ENCODE data around the gene PNLDC1.
"Not testable (repeated sequence)": the region's sequence is repeated elsewhere in the genome, so short reads cannot be mapped to it uniquely, and the experiment has no call there.

Gene PNLDC1

DNA sequence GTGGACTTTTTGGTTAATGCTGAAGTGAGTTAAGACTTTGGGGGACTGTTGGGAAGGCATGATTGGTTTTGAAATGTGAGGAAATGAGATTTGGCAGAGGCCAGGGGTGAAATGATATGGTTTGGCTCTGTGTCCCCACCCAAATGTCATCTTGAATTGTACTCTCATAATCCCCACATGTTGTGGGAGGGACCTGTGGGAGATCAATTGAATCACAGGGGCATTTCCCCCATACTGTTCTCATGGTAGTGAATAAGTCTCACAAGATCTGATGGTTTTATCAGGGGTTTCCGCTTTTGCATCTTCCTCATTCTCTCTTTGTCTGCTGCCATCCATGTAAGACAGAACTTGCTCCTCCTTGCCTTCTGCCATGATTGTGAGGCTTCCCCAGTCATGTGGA, 49.8 kb downstream of the PNLDC1 start:
- DNase-seq (ENCODE audit: low read depth): not testable (repeated sequence)

- DNase-seq (ENCODE audit: low read depth): peak; percentile 16
Observed at GRCh38 chr6:159852877-159853276, 52.8 kb downstream of the PNLDC1 start.

GRCh38 chr6:159853754-159854153, 53.7 kb downstream of the PNLDC1 start:
- no peak for DNase-seq (ENCODE audit: low read depth)

DNA sequence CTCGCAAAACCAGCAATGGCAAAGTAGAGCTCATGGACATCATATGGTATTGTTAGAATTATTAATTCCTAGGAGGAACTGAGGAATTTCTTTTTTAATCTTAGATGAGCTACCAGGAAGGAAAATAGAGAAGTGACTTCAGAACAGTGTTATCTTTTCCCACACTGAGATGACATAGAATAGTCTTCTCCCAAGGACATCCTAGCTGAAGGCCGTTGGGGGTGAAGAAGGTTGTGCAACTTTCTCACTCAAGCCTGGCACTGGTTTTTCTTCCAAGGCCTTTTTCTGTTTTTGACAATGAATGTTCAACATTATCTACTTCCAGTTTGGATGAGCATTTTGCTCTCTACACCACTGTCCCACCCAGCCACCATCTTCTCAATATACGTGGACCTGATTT, 54.9 kb downstream of the PNLDC1 start:
- peak; percentile 12 for DNase-seq (ENCODE audit: low read depth)

- no peak for DNase-seq (ENCODE audit: low read depth)
Observed at GRCh38 chr6:159858259-159858658, 58.2 kb downstream of the PNLDC1 start.

DNA sequence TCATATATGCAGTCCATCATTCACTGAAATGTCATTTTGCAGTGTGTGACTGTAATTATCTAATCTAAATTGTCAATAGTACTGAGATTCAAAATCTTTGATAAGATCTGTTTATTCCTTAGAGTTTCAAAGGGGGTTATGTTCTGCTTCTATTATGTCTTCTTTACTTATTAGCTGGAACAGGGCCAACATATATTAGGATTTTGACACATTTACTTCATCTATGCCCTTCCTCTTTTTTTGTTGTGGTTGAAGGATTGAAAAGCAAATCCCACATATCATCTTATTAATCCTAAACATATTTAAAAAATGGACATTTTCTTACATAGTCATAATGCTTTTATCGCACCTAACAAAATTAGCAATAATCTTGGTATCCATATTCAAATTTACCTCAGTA, 60.4 kb downstream of the PNLDC1 start:
- DNase-seq (ENCODE audit: low read depth): no peak

- DNase-seq (ENCODE audit: low read depth): no peak
Observed at GRCh38 chr6:159862103-159862502, 62.0 kb downstream of the PNLDC1 start.

DNA sequence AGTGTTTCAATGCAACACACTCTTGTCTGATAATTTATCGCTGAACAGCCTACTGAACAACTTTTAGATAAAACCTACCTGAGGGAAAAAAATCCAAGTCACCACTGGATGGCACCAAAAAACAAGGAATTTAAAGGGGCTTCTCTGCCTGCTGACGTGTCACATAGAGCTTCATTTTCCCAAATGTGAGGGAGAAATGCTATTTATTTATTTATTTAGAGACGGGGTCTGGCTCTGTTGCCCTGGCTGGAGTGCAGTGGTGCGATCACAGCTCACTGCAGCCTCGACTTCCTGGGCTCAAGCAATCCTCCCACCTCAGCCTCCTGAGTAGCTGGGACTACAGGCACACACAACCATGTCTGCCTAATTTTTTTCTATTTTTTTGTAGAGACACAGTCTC, 63.3 kb downstream of the PNLDC1 start:
- peak; percentile 59 for DNase-seq (ENCODE audit: low read depth)

GRCh38 chr6:159865226-159865920, 65.3 kb downstream of the PNLDC1 start:
- DNase-seq (ENCODE audit: low read depth): no peak

GRCh38 chr6:159866286-159867247, 66.5 kb downstream of the PNLDC1 start:
- DNase-seq (ENCODE audit: low read depth): no peak

All from amniotic epithelial cell (primary cell).